WTC11 (cell line): ENCODE results near the gene PSMG4.

Experiments used
- ATF2 ChIP-seq: sonication (generic); formaldehyde crosslinking; IDR thresholded peaks from 2 replicates; pipeline ENCODE4 v1.8.1; 2022; ENCODE audit warnings: low read depth, missing genetic modification reagents, borderline replicate concordance
- CTCF ChIP-seq: fragments of 200-600 bp; IDR thresholded peaks from 2 replicates; pipeline ENCODE4 v1.8.0; 2022; ENCODE audit warnings: antibody characterized with exemption
- ESRRA ChIP-seq: sonication (generic); formaldehyde crosslinking; IDR thresholded peaks from 2 replicates; pipeline ENCODE4 v1.8.1; 2022; ENCODE audit warnings: mild to moderate bottlenecking, missing genetic modification reagents, borderline replicate concordance
- GABPB1 ChIP-seq: sonication (generic); formaldehyde crosslinking; IDR thresholded peaks from 2 replicates; pipeline ENCODE4 v1.8.1; 2023; ENCODE audit warnings: mild to moderate bottlenecking, missing genetic modification reagents
- HMGXB4 ChIP-seq: sonication (generic); formaldehyde crosslinking; IDR thresholded peaks from 2 replicates; pipeline ENCODE4 v1.8.1; 2023; ENCODE audit warnings: mild to moderate bottlenecking, moderate library complexity, missing genetic modification reagents
- IRF1 ChIP-seq: sonication (generic); formaldehyde crosslinking; IDR thresholded peaks from 2 replicates; pipeline ENCODE4 v1.8.0; 2023; ENCODE audit warnings: missing genetic modification reagents
- MLX ChIP-seq: sonication (generic); formaldehyde crosslinking; IDR thresholded peaks from 2 replicates; pipeline ENCODE4 v1.8.1; 2023; ENCODE audit warnings: mild to moderate bottlenecking, missing genetic modification reagents, moderate library complexity
- NFATC4 ChIP-seq: fragments of 250-450 bp; sonication (Bioruptor Pico); IDR thresholded peaks from 2 replicates; pipeline ENCODE4 v1.9.0; 2021; ENCODE audit warnings: mild to moderate bottlenecking
- NFE2L1 ChIP-seq: sonication (generic); formaldehyde crosslinking; IDR thresholded peaks from 2 replicates; pipeline ENCODE4 v1.8.1; 2023; ENCODE audit warnings: missing genetic modification reagents
- NR3C1 ChIP-seq: sonication (generic); formaldehyde crosslinking; conservative IDR thresholded peaks from 2 replicates; pipeline ENCODE4 v1.8.1; 2023; ENCODE audit warnings: low read depth, mild to moderate bottlenecking, missing genetic modification reagents
- TCF7 ChIP-seq: sonication (generic); formaldehyde crosslinking; IDR thresholded peaks from 2 replicates; pipeline ENCODE4 v1.8.0; 2022; ENCODE audit warnings: mild to moderate bottlenecking, low read depth, missing genetic modification reagents, moderate library complexity
- USF1 ChIP-seq: sonication (generic); formaldehyde crosslinking; IDR thresholded peaks from 2 replicates; pipeline ENCODE4 v1.8.0; 2022; ENCODE audit warnings: mild to moderate bottlenecking, missing genetic modification reagents
- ZNF121 ChIP-seq: sonication (generic); formaldehyde crosslinking; IDR thresholded peaks from 2 replicates; pipeline ENCODE4 v1.8.0; 2023; ENCODE audit warnings: missing genetic modification reagents
- ZNF512 ChIP-seq: sonication (generic); formaldehyde crosslinking; IDR thresholded peaks from 2 replicates; pipeline ENCODE4 v1.8.1; 2022; ENCODE audit warnings: missing genetic modification reagents, borderline replicate concordance

GRCh38 chr6:3309391-3310050, 50.8 kb downstream of the PSMG4 start:
- TF ChIP-seq NFE2L1 (CRISPR knock-in tag) (no peak), NFATC4 (no peak), GABPB1 (no peak), ESRRA (CRISPR knock-in tag) (no peak), MLX (CRISPR knock-in tag) (no peak), ZNF121 (CRISPR knock-in tag) (no peak), ATF2 (CRISPR knock-in tag) (no peak), CTCF (no peak), HMGXB4 (CRISPR knock-in tag) (no peak), IRF1 (CRISPR knock-in tag) (no peak), USF1 (CRISPR knock-in tag) (no peak), TCF7 (CRISPR knock-in tag) (no peak), ZNF512 (CRISPR knock-in tag) (no peak), NR3C1 (CRISPR knock-in tag) (no peak)
